T-helper 22 cell (primary cell): ENCODE measurements around the gene GGA3.
A peak's percentile ranks its signal among the peaks of the same experiment; 100 is the strongest.

Source experiments
- DNase-seq: peaks from one replicate; pipeline ENCODE4 v3.0.0-alpha.2; 2020; ENCODE audit warnings: low read depth

GGA3 gene

DNA sequence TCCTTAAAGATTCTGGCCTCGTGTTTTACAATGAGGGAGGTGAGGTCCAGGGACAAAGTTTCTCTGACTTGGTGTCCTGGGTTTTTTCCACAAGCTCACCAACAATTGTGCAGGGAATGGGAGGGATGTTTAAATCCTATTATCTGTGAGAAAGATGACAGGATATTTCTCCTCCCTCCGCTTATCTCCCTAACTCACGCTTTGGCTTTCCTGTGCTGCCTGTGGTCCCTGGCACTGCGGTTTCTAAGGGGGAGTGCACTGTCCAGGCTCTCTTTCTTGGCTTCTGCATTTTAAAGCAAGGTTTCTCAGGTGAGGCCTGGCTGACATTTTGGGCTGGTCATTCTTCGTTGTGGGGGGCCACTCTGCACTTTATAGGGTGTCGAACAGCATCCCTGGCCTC is 16.4 kb downstream of the GGA3 start:
- no peak for DNase-seq

DNA sequence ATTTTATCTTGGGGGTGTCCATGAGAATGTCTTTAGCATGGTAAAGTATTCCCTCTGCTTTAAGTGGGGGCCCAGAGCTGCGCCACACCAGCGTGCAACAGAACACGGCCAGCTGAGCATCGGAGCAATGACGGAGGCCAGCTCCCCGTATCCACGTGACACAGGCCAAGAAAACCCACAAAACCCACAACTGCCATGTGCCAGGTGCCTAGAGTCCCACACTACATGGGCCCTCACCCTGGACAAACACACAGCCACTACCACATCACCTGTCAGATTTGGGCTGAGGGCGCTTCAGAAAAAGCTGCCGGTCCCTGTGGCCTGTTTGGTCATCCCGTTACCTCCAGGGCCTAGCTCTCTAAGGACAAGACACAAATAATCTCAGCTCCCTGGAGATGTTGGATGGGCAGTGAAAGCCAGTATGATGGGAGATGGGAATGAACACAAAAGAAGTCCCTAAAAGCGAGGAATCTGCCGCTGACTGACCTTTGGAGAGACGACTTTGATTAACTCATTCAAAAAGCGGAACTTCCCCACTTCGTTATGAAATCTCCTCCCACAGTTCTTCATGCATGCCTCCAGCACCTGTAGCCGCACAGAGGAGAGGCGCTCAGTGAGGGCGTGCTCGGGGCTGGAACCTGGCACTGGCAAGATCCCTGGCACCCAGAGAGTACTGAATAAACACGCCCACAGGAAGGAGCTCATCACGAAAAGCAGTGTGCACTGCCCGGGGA is 17.1 kb downstream of the GGA3 start:
- DNase-seq: no peak

DNA sequence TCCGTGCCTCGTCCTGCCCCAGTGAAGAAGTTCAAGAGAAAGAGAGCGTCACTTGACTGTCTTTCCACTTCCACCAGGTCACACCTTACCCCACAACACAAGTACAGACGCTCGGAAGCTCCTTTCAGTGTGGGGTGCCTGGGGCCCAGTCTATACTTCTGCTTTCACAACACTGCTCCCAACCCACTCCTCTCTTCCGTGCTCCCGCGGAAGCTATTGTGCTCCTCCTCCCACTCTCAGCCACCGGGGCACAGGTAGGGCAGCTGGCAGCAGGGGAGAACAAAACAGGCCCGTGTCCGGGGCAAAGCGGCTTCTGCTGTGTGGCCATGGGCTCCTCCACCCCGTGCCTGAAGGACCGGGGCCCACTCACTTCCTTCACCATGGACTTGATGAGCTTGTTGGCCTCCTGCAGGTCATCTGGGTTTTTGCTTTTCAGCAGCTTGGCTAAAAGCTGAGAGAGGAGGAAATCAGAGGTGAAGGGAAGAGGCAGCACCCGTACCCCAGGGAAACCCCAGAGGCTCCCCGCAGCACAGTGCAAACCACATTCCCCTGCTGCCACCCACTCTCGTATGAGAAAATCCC is 18.9 kb downstream of the GGA3 start:
- peak; percentile 29 for DNase-seq

DNA sequence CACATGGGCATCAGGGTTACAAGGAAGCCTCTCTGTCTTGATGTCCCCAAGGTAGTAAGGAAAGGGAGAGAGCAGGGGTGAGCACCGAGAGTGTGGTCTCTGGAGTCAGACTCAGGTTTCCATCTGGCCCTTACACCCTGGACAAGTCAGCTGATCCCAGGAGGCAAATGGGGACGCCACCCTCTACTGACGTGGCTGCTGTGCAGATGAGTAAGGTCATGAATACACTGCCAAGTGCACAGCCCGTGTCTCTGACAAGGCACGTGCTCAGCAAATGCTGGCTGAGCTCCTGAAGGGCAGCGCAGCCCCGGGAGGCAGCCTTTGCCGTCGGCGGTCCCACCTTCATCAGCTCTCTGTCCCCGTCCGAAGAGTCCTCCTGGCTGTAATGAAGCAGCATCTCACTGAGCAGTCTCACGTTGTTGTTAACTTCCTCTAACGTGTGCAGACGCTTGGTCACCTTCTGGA is 19.4 kb downstream of the GGA3 start:
- DNase-seq: no peak

DNA sequence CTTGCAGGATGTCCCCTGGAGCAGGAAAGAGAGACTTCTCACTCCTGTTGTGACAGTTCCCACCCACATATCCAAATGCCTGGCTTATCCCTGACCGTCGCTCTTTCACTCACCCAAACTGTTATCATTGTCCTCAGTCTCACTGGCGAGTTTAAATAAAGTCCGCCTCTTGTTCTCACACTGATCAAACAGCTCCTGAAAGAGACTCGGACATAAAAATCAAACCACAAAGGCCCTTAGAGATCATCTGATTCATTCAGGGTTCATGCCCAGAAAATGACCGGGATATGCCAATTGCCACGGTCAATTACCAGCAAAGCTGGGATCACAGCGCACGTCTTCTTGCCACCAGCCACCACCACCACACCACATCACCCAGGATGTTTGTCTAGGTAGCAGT is 19.9 kb downstream of the GGA3 start:
- DNase-seq: no peak

DNA sequence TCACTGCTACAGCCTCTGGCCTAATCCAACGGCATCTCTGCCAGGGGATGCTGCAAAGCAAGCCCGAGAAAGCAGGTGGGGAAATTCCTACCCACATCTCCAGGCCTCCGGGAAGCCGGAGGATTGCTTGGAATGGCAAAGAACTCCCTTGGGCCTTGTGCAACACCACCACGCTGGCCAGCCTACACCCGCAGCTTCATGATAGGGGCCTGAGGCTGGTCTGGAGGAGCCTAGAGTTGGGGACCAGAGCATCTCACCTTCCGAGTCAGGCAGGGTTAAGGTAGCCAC is 20.3 kb downstream of the GGA3 start:
- no peak for DNase-seq

DNA sequence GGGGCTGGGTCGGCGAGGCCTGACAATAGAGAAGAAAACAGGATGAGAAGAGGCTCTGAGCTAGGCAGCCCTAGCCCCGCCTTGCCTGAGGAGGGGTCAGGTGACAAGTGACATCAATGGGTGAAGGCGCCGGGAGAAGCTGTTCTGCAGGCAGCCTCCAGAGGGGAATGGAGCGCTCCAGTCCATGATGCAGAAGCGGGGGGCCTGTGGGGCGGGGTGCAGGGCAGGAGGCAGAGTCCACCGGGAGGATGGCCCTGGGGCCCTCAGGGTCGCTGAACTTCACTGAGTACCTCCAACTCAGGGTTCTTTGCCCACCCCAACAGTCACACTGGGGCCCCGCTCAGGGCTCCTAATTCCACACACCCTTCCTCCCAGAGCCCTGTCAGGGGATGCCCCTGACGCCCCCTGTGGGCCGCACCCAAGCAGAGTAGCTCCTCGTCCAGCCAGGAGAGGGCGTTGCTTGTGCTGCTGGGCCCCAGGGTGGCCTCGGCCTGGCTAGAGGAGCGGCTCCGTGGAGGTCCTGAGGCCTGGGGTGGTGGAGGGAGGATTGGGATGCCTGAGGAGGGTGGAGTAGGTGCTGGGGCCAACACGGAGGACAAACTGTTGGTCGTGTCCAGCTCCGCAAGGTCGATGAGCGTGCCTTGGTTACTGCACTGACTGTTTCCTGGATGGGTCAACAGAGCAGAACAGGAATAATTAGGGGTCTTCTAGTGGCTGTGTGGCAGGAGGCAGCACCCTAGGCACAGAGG is 20.8 kb downstream of the GGA3 start:
- DNase-seq: no peak

DNA sequence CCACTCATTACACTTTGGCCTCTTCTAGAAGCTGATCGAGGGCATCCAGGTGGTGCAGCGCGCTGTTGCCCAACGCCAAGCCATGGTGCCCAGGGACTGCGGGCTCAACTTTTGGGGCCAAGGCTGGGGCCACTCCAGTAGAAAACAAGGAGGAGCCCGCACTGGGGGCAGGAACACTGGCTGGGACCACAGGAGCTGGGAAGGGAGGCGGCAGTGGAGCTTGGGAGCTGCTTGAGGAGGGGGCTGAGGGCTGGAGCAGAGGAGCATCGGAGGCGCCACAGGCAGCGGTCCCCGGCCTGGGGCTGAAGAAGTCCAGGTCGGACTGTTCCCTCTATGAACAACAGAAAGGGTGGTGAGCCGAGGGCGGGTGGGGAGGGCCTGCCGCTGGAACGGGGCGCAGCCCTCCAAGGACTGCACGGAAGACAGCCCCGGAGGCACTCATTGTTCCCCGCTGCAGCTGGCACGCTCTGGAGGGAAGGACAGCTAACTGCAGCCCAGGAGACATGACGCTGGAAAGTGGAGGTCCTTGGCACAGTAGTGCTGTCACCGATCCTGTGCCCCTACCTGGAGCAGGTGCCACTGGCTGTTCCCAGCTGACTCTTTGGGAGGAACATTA is 21.5 kb downstream of the GGA3 start:
- no peak for DNase-seq

DNA sequence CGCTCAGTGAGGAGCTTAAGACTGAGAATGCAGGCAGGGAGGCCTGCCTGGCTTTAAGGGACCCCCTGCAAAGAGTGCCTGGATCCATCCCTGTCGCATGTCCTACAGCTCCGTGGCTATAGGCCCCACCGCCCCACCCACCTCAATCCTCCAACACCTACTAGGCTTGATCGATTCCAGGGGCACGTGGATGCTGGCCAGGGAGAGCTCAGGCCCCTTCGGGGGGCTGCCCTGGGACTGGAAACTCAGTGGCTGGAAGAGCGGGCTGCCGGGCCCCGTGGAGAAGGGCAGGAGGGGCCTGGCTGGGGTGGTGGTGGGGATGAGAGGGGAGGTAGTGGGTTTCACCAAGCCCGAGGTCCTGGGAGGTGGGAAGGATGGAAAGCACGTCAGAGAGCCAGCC is 22.2 kb downstream of the GGA3 start:
- no peak for DNase-seq

DNA sequence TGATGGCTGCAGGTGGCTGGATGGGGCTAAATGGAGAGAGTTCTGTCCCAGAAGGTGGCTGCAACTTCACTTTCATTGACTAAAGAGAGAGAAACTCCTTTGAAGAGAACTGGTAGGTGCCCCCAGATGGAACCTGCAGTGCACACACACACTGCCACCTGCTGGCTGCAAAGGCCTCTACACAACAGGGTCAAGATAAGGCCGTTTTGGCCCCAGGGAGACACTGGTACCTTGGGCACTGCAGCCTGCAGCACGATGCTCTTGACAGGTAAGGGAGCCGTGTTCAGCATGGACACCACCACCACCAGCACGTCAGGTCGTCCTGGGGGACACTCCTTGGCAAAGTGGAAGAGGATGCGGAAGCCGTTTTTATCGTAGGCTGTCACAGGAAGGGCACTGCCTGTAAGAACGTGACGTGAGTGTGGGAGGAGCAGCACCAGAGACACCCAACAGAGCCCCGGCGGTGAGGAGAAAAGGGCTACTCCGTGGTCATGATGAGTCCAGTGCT is 22.7 kb downstream of the GGA3 start:
- no peak for DNase-seq

DNA sequence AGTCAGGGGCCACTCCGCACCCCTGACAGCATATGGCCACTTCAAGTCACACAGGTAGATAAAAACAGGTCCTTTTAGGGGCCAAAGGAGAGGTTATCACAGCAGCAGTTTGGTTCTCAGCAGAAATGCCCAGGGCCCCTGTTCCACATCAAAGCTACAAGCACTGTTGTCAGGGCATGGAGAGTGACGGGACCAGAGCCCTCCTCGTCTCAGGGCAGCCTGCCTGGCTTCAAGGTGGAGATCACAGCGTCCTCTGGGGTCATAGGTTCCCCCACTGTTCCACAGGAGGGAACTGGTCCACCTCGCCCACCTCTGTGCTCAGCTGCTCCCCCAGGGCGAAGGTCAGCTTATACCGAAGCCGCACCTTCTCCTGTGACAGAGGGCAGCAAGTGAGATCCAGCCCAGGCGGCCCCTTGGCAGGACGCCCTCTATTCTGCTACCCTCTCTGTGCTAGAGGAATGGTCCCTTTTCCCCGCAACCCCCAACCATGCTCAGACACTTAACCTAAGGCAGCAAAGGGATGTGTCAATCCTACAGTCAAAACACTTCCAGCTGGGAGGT is 23.3 kb downstream of the GGA3 start:
- no peak for DNase-seq

DNA sequence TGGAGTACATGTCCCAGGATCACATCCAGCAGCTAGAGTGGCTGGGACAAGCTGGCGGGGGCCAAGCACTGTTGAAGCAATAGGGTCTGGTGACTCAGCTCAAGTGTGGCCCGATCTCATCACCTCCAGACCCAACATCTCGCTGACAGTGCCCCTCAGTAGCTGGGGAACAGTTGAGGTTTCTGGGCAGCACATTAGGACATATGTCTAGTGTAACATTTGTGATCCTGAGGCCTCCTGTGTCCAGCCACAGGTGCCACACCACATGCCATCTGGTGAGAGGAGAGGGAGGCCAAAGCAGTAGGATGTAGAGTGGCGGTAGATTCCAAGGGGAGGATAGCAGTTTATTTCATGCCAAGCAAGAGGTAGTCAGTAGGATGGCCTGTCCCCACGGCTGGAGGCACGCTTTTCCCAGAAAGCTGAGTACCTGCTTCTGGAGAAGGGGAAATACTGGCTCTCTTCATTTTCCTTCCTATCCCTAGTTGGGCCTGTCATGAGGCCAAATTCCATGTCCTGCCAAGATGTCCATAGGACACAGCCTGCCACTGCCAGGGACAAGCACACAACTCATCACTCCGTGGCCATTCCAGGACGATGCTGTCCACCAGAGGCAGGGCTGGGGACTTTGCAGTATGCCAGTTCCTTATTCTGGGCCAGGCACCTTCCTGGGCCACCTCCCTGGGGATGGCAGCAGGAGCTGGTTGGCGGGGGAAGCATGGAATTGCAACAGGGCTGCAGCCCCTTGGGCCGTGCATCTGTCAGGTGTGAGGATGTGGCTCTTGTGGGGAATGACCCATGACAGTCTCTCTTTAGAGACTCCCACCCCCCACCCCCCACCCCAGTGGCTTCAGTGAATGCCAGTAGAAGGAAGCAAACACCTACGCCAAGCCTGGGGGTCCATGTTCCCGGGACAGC is 24.0 kb downstream of the GGA3 start:
- no peak for DNase-seq

DNA sequence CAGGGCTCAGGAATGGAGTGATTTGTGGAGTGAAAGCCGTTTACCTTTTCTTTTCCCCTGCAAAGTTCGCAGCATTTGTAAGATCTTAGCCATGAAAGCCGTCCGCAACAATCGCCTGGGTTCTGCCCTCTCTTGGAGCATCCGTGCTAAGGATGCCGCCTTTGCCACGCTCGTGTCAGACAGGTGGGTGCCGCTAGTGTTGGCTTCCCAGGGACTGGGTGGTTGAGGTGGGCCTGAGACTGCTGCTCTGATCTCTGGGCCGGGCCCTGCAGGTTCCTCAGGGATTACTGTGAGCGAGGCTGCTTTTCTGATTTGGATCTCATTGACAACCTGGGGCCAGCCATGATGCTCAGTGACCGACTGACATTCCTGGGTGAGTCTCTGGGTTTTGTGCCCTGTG is 28.6 kb downstream of the GGA3 start:
- no peak for DNase-seq

DNA sequence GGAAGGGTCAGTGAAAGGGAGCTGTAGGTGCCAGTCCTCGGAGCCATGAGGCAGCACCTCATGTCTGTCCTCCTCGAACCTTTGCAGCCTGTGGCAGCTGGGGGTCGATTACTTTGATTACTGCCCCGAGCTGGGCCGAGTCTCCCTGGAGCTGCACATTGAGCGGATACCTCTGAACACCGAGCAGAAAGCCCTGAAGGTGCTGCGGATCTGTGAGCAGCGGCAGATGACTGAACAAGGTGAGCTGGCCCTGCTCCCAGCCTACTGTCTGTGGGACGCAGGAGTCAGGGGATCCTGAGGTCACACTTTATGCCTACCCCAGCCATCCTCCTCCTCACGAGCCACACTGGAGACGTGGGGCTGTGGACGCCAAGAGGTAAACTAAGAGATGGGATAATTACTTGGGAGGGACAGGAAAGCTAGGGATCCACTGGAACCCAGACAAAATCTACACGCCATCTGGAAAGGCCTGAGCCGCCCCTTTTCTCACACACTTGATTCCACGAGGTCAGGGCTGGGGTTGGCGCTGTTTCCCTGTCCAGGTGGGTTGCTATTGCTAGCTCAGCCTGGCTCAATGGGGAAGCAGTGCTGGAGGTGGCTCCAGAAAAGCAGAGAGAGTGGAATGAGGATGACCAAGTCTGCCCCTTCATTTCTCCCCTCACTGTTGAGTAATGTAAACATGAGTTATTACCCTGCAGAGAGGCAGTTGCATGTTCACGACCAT is 29.5 kb downstream of the GGA3 start:
- DNase-seq: no peak

DNA sequence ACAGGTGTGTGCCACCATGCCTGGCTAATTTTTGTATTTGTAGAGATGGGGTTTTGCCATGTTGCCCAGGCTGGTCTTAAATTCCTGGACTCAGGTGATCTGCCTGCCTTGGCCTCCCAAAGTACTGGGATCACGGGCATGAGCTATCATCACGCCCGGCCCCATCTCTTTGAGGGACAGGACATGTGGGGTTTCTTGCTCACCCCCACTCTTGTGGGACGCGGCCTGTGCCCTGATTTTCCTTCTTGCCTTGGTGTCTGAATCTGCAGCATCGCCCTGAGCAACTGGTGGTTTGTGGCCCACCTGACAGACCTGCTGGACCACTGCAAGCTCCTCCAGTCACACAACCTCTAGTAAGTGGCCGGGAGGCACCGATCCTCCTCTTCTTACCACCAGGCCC is 30.3 kb downstream of the GGA3 start:
- DNase-seq: no peak

DNA sequence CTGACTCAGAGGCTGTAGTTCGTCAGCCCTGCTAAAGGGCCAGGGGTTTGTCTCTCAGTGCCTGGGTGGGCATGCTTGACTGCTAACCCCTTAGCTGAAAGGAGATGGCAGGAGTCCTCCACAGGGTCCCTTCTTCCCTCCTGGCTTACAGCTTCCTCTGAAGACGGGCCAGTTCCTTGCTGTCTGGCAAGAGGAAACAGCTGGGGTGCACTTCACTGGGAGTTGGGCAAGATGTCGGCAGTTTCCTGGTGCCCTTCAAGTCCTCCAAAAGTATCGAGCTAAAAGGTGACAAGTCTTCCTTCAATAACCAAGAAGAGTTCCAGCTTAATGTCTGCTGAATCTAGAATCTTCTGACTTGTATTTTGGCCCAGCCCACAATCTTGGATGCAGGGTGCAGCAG is 32.6 kb downstream of the GGA3 start:
- DNase-seq: no peak

DNA sequence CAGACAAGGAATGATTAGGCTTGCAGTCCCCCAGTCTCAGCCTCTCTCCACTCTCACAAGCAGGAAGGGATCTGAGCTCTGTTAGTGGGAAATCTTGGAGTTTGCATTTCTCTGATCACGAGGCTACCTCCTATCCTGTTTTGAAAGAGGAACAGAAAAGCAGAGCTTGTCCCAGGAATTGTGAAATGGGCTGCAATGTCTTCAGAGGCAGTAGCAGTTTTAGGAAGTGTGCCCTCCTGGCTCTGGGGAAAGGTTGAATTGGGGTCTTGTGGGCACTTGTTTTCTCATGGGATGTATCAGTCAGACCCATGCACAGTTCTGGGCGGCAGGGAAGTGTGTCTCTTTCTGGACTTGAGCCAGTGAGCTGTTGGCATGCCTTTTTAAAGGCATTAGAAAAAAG is 33.1 kb downstream of the GGA3 start:
- no peak for DNase-seq

DNA sequence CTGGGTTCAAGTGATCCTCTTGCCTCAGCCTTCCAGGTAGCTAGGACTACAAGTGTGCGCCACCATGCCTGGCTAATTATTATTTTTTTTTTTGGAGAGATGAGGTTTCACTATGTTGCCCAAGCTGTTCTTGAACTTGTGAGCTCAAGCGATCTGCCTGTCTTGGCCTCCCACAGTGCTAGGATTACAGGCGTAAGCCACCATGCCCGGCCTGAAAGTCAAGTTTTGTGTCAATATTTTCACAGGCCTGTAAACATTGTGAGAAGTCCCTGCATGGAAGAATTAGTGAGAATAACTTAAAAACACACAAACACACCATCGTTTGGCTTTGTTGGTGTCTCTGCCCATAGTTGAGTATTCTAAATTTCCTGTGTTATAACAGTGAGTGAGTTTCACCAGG is 33.7 kb downstream of the GGA3 start:
- no peak for DNase-seq

DNA sequence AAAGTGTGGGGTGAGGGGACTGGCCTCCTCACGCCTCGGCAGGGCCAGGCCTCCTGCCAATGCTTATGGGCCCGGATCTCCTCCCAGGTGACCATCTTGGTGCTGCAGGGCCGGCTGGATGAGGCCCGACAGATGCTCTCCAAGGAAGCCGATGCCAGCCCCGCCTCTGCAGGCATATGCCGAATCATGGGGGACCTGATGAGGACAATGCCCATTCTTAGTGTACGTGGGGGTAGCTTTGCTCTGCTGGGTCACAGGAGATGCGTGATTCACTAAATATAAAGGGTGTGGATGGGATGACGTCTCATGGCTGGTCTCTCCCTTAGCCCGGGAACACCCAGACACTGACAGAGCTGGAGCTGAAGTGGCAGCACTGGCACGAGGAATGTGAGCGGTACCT is 36.4 kb downstream of the GGA3 start:
- no peak for DNase-seq

DNA sequence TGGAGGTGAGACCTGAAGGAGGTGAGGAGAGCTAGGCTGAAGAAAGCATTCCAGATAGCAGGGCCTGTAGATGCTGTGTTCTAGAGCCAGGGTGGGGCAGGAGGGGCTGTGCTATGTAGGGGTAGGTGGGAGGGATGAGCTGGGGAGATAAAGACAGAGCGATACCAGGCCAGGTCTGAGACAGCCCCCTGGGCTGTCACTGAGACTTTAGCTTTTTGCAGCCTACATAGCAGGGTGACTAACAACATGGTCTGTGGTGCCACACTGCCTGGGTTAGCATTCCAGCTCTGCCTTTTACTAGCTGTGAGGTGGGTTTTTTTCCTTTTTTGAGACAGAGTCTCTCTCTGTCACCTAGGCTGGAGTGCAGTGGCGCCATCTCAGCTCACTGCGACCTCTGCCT is 41.6 kb downstream of the GGA3 start:
- no peak for DNase-seq

DNA sequence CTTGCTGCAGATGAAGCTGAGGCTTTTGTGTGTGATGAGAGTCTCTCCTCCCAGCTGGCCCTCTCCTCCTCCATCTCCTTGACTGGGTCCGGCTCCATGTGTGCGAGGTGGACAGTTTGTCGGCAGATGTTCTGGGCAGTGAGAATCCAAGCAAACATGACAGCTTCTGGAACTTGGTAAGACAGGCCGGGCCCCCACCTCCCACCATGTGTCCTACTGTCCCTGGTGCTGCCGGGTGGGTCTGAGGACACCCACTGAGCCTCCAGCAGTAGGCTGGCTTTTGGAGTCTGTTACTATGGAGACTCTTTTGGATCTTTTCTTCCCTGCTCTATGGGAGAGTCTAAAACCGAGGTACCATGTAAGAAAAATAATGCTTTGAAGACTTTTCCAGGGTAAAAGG is 43.3 kb downstream of the GGA3 start:
- DNase-seq: no peak
